EH (cell line): Measurements from ENCODE around the gene DAZ4.
"Not testable (repeated sequence)": the region's sequence is repeated elsewhere in the genome, so short reads cannot be mapped to it uniquely, and the experiment has no call there.

ENCODE experiments used
- DNase-seq: peaks from one replicate; pipeline ENCODE4 v3.0.0-alpha.2; 2015; ENCODE audit warnings: low read depth

The DAZ4 gene

GRCh38 chrY:24833619-24834018 is at the start of gene DAZ4:
TSS of gene DAZ4 (plus strand) at chrY:24833919. CDS start at chrY:24834127, 208 bp downstream.
- not testable (repeated sequence) for DNase-seq

- not testable (repeated sequence) for DNase-seq
These were observed 20.4 kb upstream of the DAZ4 start, which contains the start of gene DAZ3 for GRCh38 chrY:24813293-24813692. TSS of gene DAZ3 (minus strand) at chrY:24813393. CDS start at chrY:24813185, 208 bp downstream.

GRCh38 chrY:24821836-24822235 is 11.9 kb upstream of the DAZ4 start:
- DNase-seq: not testable (repeated sequence)

- DNase-seq: not testable (repeated sequence)
These were observed 9.4 kb upstream of the DAZ4 start for GRCh38 chrY:24824184-24824879.

GRCh38 chrY:24825069-24825468 is 8.7 kb upstream of the DAZ4 start:
- DNase-seq: not testable (repeated sequence)
